Spleen (tissue), 11 donors: ENCODE results near the gene PDILT. TPM values are rescaled to one million over a fixed set of nuclear protein-coding genes. Genes with fewer than 3 reads are reported as not detected.

Source experiments
- DNase-seq: peaks from one replicate; pipeline ENCODE4 v3.0.0-alpha.2; 2020
- H3K27ac ChIP-seq, 8 donors: fragments of 200-600 bp; sonication (generic) in 7 of 8; 1 replicate in 4 of 8; 2 replicates in 4 of 8; pipeline versions ENCODE4 v1.5.0 to v1.8.0; 2016 to 2021; ENCODE audit warnings: inconsistent platforms in 4 of 8, mild to moderate bottlenecking in 4 of 8, moderate library complexity in 1 of 8
- H3K27me3 ChIP-seq, 7 donors: fragments of 200-600 bp; sonication (generic) in 6 of 7; replicated peaks in 1 of 7; 1 replicate in 4 of 7; 2 replicates in 3 of 7; pipeline versions ENCODE4 v1.5.0 to v1.8.0; 2016 to 2021; ENCODE audit warnings: inconsistent platforms in 3 of 7, mild to moderate bottlenecking in 1 of 7
- H3K36me3 ChIP-seq, 6 donors: fragments of 200-600 bp; sonication (generic) in 5 of 6; 1 replicate in 4 of 6; 2 replicates in 2 of 6; pipeline versions ENCODE4 v1.5.0 to v1.8.0; 2016 to 2021; ENCODE audit warnings: inconsistent platforms in 2 of 6
- H3K4me1 ChIP-seq, 6 donors: fragments of 200-600 bp; sonication (generic) in 5 of 6; 1 replicate in 3 of 6; 2 replicates in 3 of 6; pipeline versions ENCODE4 v1.5.0 to v1.8.0; 2016 to 2021; ENCODE audit warnings: inconsistent platforms in 3 of 6
- H3K4me3 ChIP-seq, 8 donors: fragments of 200-600 bp; sonication (generic) in 7 of 8; 1 replicate in 4 of 8; 2 replicates in 4 of 8; pipeline versions ENCODE4 v1.5.0 to v1.8.0; 2016 to 2021; ENCODE audit warnings: inconsistent platforms in 4 of 8, mild to moderate bottlenecking in 4 of 8, moderate library complexity in 2 of 8
- H3K9me3 ChIP-seq, 8 donors: fragments of 200-600 bp; sonication (generic) in 7 of 8; 1 replicate in 4 of 8; 2 replicates in 4 of 8; pipeline versions ENCODE4 v1.5.0 to v1.8.0; 2016 to 2021; ENCODE audit warnings: inconsistent platforms in 4 of 8
- CTCF ChIP-seq, 11 experiments: fragments of 200-600 bp in 7 of 11; fragments of 450-650 bp in 4 of 11; sonication (generic) in 4 of 11; IDR thresholded peaks in 8 of 11; conservative IDR thresholded peaks in 3 of 11; 1 replicate in 7 of 11; 2 replicates in 4 of 11; pipeline versions ENCODE4 v1.4.0 to v1.8.0; 2016 to 2021; ENCODE audit warnings: antibody characterized with exemption in 11 of 11, inconsistent platforms in 4 of 11, mild to moderate bottlenecking in 1 of 11
- POLR2A ChIP-seq, 3 donors: fragments of 450-650 bp; IDR thresholded peaks; one replicate each; pipeline ENCODE4 v1.5.1; 2017; ENCODE audit warnings: antibody characterized with exemption in 3 of 3, mild to moderate bottlenecking in 1 of 3
- POLR2AphosphoS5 ChIP-seq, 3 donors: sonication (generic); formaldehyde crosslinking; IDR thresholded peaks; one replicate each; pipeline ENCODE4 v1.5.1; 2017; ENCODE audit warnings: antibody characterized with exemption in 3 of 3
- WGBS, 5 donors: extraction: QIAGEN DNeasy Blood & Tissue Kit in 3 of 5; methylation state at CpG; one replicate each; pipeline versions ENCODE4 v1.1.5 to v1.1.7; 2013 to 2018; 5-methylcytosine and 5-hydroxymethylcytosine counted together
- intact Hi-C: fragments of 100-400 bp; cut with DNase I; formaldehyde crosslinking; loops from one replicate; pipeline ENCODE4 v1.15.0; 2023; ENCODE audit warnings: low total_unique reads
- polyA plus RNA-seq, 3 donors: library from polyadenylated mRNA; stranded (reverse); fragments of 200-250 nt; gene quantifications; one replicate each; pipeline ENCODE4 v1.2.1, GENCODE V29; 2013
- total RNA-seq, 7 donors: library from RNA; depleted of rRNA in 3 of 7; stranded (reverse); fragments of >200 nt in 3 of 7; fragmentation: NEBNext Ultra II Directional in 4 of 7; extraction: Animal tissue kit (Norgen Biotek cat#: 25700) in 4 of 7; gene quantifications; one replicate each; pipeline versions ENCODE4 v1.1.0 to v1.2.1, GENCODE V29; 2016 to 2021
- donor health status: healthy with polysubstance abuse.
- donor health status: DM: no; HTN: no; CAD: no; lungs with moderate emphysema.
- donor health status: DM: no; HTN: no; CAD: no.
- donor health status: Bipolar disorder and iron deficiency.
- donor health status: healthy.
- donor health status: DM: no; HTN: no; CAD: no.
- donor health status: DM: yes; HTN: yes; CAD: no.

The PDILT gene
- total and polyA plus RNA-seq, 10 donors: not detected

- H3K36me3 ChIP-seq: no peaks in the 10 kb centered on the region
- 91 to 100% (median 98%) methylated on average over 2 of the region's 2 CpGs for WGBS, 5 donors
- H3K4me3 ChIP-seq: no peak overlapping the region
- H3K9me3 ChIP-seq: no peaks in the 10 kb centered on the region
- H3K27me3 ChIP-seq: no peaks in the 10 kb centered on the region
- DNase-seq: no peak
- TF ChIP-seq CTCF (IDR thresholded peaks at IDR 0.05 in 8 of 11, conservative IDR thresholded peaks at IDR 0.05 in 3 of 11) (no peak), POLR2A (IDR thresholded peaks at IDR 0.05) (no peak), POLR2AphosphoS5 (IDR thresholded peaks at IDR 0.05) (no peak)
- H3K27ac ChIP-seq: no peak overlapping the region
- intact Hi-C loops: no loop called here
- no peaks in the 10 kb centered on the region for H3K4me1 ChIP-seq
Measured at GRCh38 chr16:20402651-20403050, 1.9 kb downstream of the PDILT start.

DNA sequence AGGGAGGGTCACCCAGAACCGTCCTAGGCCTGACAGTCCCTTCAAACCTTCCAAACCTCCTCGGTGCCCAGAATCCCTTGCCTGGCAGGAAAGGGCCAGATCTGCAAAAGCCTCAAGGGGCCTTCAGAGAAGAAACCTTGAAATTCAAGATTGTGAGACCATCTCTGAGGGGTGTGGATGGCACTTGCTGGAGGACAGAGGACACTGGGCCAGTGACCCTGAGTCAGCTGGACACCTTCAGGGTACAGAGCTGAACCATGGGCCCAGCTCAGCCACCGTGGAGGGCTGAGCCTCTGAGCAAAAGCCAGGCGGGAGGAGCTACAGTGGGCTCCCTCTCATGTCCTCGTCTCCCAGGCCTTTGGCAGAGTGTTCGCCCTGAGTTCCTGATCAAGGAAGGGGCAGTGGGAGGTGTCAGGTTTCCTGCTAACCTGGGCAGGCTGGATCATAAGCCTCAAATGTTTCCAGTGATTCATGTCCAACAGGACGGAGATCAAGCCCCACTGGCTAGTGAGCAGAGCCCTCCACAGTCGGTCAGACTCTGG, 3.0 kb downstream of the PDILT start:
- Histone ChIP-seq H3K4me1 (no peaks in the 10 kb centered on the region), H3K36me3 (no peaks in the 10 kb centered on the region), H3K4me3 (no peak overlapping the region), H3K27me3 (no peaks in the 10 kb centered on the region), H3K9me3 (no peaks in the 10 kb centered on the region), H3K27ac (no peak overlapping the region)
- TF ChIP-seq POLR2A (IDR thresholded peaks at IDR 0.05): no peak
- no peak for TF ChIP-seq CTCF (IDR thresholded peaks at IDR 0.05 in 8 of 11, conservative IDR thresholded peaks at IDR 0.05 in 3 of 11)
- no peak for TF ChIP-seq POLR2AphosphoS5 (IDR thresholded peaks at IDR 0.05)
- WGBS, 5 donors: 72 to 86% (median 77%) methylated on average over 8 of the region's 8 CpGs
- DNase-seq: no peak
- intact Hi-C loops: no loop called here

GRCh38 chr16:20401066-20401465, 3.5 kb downstream of the PDILT start:
- no peak for TF ChIP-seq POLR2A (IDR thresholded peaks at IDR 0.05)
- no peak for TF ChIP-seq CTCF (IDR thresholded peaks at IDR 0.05 in 8 of 11, conservative IDR thresholded peaks at IDR 0.05 in 3 of 11)
- no peak for TF ChIP-seq POLR2AphosphoS5 (IDR thresholded peaks at IDR 0.05)
- Histone ChIP-seq H3K27ac (no peak overlapping the region), H3K4me3 (no peak overlapping the region), H3K9me3 (no peaks in the 10 kb centered on the region), H3K4me1 (no peaks in the 10 kb centered on the region), H3K27me3 (no peaks in the 10 kb centered on the region), H3K36me3 (no peaks in the 10 kb centered on the region)
- no peak for DNase-seq
- 54 to 64% (median 58%) methylated on average over 2 of the region's 2 CpGs for WGBS, 5 donors
- intact Hi-C loops: no loop called here

GRCh38 chr16:20399185-20399584, 5.4 kb downstream of the PDILT start:
- TF ChIP-seq CTCF (IDR thresholded peaks at IDR 0.05 in 8 of 11, conservative IDR thresholded peaks at IDR 0.05 in 3 of 11) (no peak), POLR2AphosphoS5 (IDR thresholded peaks at IDR 0.05) (no peak), POLR2A (IDR thresholded peaks at IDR 0.05) (no peak)
- no peaks in the 10 kb centered on the region for H3K36me3 ChIP-seq
- no peak overlapping the region for H3K4me3 ChIP-seq
- DNase-seq: no peak
- no peaks in the 10 kb centered on the region for H3K9me3 ChIP-seq
- WGBS, 5 donors: 62 to 72% (median 71%) methylated on average over 6 to 7 of the region's 7 CpGs
- no peaks in the 10 kb centered on the region for H3K27me3 ChIP-seq
- intact Hi-C loops: no loop called here
- no peak overlapping the region for H3K27ac ChIP-seq
- peaks cover 0 to 6% (median 0%) of the 10 kb centered on the region in 6 donors for H3K4me1 ChIP-seq
